Fibroblast of skin of abdomen (primary cell): ENCODE data around the gene PNPLA7.
"Not testable (repeated sequence)": the region's sequence is repeated elsewhere in the genome, so short reads cannot be mapped to it uniquely, and the experiment has no call there.

Source experiments
- DNase-seq: peaks from one replicate; pipeline ENCODE4 v3.0.0-alpha.2; 2013

Gene PNPLA7

GRCh38 chr9:137460363-137461315 is 89.6 kb downstream of the PNPLA7 start:
- DNase-seq: no peak

DNA sequence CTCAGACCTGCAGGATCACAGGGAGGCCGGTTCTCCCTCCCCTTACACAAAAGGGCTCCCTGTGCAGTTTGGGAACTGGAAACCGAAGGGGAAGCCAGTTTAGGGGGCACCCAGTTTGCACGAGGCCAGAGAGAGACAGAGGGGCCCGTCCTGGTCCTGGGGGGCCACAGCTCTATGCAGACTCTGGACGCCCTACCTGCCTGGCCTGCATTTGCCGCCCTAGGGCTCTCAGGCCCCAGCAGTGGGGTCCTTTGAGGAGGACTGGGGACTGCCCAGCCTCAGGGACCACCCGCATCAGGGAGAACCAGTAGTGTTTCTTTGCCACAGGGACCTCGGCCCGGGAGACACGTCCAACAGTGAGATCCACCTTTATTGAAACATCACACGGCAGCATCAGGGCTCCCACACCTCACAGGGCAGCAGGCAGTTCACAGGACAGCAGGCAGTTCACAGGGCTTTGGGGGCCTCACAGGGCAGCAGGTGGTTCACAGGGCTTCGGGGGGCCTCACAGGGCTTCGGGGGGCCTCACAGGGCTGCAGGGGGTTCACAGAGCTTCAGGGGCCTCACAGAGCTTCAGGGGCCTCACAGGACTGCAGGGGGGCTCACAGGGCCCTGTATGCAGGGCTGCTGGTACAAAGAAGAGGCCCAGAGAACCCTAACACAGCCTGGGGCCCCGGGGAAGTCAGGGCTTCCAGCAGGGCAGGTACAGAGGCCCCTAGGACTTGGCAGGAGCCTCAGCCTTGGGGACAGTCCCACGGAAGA is 90.4 kb downstream of the PNPLA7 start:
- no peak for DNase-seq

DNA sequence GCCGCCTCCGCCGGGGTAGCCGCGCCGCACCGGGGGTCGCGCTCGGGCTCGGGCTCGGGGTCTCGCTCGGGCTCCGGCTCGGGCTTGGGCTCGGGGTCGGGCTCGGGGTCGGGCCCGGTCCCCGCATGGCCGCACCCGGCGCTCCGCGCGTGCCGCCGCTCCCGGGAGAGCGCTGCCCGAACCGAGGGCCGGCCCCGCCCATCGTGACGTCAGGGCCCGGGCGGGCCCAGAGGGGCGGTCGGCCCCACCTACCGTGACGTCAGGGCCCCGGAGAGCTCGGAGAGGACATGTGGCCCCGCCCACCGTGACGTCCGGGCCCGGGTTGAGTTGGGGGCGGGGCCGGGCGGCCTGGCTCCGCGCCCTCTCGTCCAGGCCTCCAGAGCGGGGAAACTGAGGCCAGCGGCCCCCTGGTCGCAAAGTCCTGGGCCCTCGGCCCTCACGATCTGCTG is 91.0 kb downstream of the PNPLA7 start, which contains the start of gene NSMF:
TSS of gene NSMF (minus strand) at position 183 of the 449 bp plus-strand sequence. CDS start 232 bp downstream, outside the sequence.
- DNase-seq: peak; percentile 92

DNA sequence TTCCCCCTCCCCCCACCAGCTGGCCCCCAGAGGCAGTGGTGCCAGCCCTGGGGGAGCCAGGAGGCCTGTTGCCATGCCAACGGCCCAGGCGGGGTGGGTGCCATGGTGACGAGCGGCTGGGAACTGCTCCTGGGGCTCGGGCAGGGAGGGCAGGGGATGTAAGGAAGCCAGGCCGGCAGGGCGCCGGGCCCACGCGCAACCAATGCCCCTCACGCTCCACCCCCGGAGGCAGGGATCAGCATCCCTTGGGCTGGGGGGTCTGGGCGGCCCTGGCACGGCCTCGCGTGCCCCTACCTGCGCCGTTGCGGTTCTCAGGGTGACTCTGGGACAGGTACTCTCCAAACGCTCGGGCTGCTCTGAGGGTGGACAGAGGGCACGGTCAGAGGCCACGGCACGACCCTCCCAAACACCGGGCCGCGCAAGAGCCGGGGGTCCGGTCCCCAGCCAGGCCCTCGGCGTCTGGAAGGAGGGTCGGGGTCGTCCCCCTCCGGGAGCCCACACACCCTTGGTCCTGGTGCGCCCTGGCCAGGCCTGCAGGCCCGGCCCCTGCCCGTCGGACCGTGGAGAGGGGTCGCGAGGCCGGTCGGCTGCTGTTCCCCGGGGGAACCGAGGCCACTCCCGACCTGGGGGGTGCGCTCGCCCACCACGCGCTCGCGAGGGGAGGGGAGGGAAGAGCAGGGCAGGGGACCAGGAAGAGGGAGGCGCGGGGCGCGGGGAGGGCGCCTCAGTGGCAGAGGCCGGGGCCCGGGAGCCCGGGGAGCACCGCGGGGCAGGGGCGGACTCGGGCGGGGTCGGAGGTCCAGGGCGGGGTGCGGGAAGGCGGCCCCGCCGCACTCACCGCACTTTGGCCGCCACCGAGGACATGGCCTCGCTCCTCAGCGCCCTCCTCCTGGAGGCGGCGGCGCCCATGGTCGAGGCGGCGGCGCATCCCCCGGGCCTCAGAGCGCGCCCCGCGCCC is 91.7 kb downstream of the PNPLA7 start:
- no peak for DNase-seq

DNA sequence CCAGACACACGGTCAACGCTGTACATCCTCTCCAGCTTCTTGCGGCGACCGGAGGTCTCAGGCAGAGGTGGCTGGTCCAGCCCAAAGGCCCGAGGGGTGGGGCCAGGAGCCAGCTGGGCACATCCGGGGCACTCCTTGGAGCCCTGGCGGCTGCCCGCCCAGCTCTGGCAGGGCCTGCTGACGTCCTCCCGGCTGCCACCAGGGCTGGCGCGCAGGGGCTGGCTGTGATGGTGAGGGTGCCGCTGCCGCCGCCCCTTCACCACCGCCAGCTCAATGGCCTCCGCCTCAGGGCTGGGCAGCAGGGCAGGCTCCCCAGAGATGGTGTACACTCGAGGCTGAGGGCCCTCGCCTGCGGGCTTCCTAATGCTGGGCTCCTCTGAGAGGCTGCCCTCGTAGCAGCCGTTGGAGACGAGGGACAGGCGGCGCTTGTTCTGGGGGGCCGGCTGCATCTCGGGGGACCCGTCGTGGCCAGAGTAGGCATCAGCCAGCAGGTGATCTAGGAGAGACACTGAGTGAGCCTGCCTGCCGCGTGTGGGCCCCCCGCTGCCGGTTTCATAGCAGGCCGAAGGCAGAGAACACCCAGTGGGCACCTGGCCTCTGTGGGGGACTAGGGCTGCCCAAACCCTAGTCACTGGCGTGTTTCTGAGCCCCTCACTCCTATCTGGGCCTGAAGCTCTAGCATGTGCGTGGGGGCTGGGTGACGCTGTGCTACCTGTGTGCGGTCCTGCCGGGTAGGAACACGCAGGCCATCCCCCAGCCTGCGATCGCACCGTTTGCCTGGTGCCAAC is 92.6 kb downstream of the PNPLA7 start:
- no peak for DNase-seq

GRCh38 chr9:137456864-137457405 is 93.3 kb downstream of the PNPLA7 start:
- DNase-seq: no peak

GRCh38 chr9:137456061-137456863 is 93.9 kb downstream of the PNPLA7 start:
- DNase-seq: peak; percentile 27

GRCh38 chr9:137455359-137455991 is 94.7 kb downstream of the PNPLA7 start:
- no peak for DNase-seq

DNA sequence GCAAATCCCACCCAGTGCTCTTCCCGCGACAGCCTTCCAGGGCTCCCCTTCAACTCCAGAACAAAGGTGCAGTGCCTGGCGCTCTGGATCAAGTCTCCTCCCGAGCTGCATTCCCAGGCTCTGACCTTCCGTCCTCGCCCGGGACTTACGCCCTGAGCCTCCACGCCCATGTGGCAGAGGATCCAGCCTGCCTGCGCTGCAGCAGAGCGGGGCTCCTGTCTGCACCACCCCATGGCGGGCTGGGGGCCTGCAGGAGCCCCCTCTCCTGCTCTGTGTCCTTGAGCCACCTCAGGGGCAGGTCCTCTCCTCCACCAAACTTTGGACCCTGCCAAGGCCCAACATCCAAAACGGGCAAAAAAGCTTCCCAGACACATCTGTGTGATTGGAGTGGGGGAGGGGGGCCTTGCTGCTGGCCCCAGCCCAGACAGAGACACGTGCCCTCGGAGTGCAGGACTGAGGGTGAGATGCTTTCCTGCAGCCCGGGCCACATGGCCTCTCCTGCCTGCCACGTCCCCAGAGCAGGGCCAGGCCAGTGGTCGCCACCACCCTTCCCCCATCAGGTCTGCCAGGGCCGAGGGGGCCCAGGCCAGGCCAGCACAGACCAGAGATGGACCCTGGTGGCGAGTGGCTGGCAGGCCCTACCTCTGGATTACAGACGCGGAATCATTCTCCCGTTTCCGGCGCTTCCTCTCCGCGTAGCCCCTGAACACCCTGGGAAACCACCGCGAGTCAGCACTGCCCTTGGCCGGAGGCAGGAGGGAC is 95.4 kb downstream of the PNPLA7 start:
- peak; percentile 18 for DNase-seq

- DNase-seq: no peak
These were observed 96.0 kb downstream of the PNPLA7 start for GRCh38 chr9:137454145-137454596.

- DNase-seq: peak; percentile 75
These were observed 96.5 kb downstream of the PNPLA7 start for GRCh38 chr9:137453643-137454081.

DNA sequence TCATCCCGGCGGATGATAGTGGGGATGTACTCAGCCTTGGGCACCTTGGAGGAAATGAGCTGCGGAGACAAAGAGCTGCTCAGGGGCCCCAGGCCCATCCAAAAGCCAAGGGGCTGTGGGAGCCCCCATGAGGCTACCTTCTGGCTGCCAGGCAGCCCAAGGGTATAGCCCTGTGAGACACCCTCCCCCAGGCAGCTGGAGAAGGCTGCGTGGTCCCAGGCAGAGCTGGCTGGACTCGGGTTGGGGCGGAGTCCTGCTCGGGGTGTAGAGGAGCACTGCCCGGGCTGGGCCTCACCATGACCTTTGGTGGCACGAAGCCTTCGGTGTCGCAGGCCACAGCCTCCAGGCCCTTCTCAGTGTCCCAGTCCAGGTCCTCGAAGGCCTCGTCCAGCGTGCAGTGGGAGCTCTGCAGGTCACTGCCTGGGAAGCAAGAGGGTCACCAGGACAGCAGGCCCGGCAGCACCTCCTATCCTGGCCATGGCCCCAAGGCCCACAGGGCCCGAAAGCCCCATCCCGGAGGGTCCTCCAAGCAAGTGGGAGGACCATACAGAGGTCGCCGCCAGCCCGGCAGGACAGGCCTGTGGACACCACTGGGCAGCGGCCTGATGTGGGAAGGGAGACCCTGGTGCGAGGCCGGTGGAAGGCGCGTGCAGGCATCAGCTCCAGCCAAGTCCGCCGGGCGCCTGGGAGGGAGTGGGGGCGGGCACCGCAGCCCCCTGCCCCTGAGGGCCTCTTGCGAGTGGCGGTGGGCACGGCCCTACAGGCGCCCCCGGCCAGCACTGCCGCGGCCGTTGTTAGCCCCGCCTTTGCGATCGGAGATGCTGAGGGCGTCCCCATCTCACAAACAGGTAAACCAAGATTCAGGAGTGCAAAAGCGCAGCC is 97.2 kb downstream of the PNPLA7 start:
- DNase-seq: no peak

DNA sequence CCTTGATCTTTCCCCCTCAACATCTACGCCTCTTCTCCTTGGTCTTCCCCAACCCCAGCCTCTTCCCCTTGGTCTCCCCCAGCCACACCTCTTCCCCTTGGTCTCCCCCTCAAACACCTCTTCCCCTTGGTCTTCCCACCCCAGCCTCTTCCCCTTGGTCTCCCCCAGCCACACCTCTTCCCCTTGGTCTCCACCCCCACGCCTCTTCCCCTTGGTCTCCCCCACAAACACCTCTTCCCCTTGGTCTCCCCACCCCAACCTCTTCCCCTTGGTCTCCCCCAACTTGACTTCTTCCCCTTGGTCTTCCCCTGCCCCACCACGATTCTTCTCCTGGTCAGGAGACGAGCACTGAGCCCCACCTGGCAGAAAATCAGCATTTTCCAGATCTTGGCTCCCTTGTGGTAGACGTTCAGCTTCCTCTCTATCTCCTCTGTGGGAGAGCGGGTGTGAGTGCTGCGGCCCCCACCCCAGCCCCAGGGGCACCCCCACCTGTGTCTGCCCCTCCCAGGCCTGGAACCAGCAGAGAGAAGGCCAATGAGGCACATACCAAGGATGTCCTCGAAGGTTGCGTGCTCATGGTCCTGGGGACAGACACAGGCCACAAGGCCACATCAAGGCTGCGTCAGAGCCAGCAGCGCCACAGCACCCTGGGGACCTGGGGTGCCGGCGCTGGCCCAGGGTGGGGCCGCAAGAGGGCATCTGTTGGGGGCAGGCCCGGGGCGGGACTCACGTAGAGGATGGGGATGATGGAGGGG is 98.0 kb downstream of the PNPLA7 start:
- no peak for DNase-seq

DNA sequence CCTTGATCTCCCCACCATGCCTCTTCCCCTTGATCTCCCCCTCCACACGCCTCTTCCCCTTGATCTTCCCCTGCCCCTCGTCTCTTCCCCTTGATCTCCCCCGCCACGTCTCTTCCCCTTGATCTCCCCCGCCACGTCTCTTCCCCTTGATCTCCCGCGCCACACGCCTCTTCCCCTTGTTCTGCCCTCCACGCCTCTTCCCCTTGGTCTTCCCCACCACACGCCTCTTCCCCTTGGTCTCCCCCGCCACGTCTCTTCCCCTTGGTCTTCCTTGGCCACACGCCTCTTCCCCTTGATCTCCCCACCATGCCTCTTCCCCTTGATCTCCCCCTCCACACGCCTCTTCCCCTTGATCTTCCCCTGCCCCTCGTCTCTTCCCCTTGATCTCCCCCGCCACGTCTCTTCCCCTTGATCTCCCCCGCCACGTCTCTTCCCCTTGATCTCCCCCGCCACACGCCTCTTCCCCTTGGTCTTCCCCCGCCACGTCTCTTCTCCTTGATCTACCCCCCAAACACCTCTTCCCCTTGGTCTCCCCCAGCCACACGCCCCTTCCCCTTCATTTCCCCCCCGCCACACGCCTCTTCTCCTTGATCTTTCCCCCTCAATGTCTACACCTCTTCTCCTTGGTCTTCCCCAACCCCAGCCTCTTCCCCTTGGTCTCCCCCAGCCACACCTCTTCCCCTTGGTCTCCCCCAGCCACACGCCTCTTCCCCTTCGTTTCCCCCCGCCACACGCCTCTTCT is 98.8 kb downstream of the PNPLA7 start:
- DNase-seq: not testable (repeated sequence)

DNA sequence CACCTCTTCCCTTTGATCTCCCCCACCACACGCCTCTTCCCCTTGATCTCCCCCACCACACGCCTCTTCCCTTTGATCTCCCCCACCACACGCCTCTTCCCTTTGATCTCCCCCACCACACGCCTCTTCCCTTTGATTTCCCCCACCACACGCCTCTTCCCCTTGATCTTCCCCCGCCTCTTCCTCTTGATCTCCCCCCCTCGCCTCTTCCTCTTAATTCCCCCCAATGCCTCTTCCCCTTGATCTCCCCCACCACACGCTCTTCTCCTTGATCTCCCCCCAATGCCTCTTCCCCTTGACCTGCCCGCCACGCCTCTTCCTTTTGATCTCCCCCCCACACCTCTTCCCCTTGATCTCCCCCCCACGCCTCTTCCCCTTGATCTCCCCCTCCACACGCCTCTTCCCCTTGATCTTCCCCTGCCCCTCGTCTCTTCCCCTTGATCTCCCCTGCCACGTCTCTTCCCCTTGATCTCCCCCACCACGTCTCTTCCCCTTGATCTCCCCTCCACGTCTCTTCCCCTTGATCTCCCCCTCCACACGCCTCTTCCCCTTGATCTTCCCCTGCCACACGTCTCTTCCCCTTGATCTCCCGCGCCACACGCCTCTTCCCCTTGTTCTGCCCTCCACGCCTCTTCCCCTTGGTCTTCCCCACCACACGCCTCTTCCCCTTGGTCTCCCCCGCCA is 99.5 kb downstream of the PNPLA7 start:
- not testable (repeated sequence) for DNase-seq
